GM18870 (cell line): ENCODE measurements around the gene CFAP46.
"Not testable (repeated sequence)": the region's sequence is repeated elsewhere in the genome, so short reads cannot be mapped to it uniquely, and the experiment has no call there.

ENCODE experiments used
- ATAC-seq: cut with Tn5 transposase; IDR thresholded peaks from one replicate; pipeline ENCODE4 v1.9.1; 2021; ENCODE audit warnings: moderate library complexity; ENCODE audit not compliant: unreplicated experiment

Gene CFAP46

DNA sequence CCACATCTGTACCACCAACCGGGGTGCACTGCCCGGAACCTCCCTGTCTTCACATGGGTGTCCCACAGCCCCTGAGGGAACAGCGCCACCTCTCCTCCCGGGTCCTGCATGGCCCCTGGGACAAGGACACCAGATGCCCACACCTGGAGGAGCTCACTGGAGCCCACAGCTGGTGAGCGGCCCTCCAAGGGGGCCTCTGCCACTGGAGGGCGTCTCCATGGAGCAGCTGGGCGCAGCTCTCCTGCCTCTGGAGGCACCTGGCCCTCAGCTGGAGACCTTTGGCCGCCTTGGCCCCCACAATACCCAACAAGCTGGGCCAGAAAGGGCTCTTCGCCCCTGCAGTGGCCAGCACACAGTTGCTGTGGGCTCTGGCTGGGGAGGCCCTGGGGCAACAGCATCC, 149.2 kb downstream of the CFAP46 start:
- no peak for ATAC-seq

DNA sequence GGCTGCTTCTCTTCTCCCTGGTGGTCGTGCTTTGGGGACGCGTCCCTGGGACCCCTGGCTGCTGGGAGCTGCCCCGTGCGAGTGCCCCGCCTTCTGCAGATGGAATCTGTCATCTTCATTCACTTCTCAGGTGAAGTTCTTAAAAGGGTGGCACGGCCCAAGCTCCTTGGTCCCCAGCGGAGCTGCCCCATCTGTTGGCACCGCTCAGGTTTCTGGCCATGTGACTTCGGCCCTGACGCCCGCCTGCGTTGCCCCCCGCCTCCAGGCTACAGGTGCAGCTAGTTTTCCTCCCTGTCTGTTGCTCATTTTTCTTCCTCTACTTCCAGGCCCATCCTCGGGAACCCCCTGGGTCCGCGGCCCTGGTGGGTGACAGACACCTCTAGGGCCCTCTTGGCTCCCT, 149.6 kb downstream of the CFAP46 start:
- ATAC-seq, result no peak

DNA sequence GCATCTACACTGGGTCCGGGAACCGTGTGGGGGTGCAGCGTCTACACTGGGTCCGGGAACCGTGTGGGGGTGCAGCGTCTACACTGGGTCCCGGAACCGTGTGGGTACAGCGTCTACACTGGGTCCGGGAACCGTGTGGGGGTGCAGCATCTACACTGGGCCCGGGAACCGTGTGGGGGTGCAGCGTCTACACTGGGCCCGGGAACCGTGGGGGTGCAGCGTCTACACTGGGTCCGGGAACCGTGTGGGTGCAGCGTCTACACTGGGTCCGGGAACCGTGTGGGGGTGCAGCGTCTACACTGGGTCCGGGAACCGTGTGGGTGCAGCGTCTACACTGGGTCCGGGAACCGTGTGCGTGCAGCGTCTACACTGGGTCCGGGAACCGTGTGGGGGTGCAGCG, 150.3 kb downstream of the CFAP46 start:
- ATAC-seq, result not testable (repeated sequence)

DNA sequence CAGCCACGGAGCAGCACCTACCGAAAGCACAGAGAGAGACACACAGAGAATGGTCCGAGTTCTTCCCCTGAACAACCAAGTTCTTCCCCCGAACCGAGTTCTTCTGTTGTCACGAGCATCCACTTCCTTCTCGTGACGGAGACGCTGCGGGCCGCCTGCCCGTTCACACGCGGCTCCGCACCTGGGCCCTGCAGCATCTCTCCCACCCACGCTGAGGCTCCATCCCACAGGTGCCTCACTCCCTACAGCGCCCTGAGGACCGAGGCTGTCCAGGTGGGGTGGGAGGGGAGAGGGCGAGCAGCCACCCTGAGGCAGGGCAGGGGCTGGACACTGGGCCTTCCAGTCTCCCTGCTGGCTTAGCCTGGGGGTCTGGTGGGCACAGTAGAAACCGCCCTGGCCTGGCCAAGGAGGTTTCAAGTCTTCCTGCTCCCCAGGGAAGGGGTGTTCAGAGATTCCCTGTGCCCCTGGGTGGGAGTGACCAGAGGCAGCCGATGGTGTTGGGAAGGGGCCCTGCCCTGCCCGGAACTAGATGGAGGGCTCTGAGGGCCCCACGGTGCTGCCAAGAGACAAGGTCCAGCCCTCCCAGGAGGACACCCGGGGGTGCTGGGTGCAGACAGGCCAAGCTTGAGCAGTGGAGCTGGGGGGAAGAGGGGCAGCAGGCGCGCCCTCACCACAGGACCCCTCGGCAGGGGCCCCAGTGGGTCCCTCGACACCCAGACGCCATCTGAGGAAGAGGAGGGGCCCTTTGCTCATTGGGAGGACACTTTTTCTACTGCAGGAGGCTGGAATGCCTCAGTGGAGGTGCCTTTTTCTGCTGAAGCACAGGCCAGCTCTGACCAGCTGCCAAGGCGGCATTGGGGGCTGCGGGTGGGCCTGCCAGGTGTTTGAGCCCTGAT, 151.2 kb downstream of the CFAP46 start:
- no peak for ATAC-seq

DNA sequence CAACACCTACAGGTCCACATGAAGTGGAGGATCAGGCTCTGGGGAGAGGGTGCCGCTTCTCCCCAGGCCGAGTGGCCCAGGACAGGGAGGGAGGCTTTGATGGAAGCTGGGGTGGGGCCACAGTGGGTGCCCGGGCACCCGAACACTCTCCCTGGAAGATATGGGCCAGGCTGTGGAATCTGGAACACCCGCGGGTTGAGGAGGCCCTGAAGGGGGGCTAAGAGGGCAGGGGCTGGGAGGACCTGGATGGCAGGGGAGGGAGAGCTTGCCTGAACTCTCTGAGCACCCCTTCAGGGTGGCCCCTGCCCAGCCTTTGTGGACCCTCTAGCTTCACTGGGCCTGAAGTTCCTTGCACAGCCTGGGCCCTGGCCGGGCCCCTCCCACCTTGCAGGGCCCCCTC, 151.9 kb downstream of the CFAP46 start:
- ATAC-seq, result no peak

DNA sequence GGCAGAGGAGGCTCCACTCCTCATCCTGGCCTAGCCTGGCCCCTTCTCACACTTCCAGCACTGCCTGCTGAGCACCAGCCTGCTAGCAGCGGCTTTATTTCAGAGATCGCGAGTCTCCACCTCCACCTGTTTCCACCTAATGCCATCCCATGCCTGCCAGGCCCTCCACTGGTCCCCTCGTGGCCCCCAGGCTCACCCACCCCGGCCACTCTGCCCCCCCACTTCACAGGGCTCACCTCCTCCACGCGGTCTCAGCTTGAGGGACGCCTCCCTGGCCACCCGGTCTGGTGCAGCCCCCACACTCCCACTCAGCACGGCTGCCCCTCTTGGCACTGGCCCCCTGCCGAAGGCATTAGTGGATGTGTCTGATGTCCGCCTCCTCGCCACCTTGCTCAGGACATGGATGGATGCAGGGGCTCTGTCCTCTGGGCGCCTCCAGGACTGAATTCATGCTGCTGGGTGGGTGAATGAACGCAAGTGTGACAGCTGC, 152.7 kb downstream of the CFAP46 start:
- ATAC-seq, result no peak

DNA sequence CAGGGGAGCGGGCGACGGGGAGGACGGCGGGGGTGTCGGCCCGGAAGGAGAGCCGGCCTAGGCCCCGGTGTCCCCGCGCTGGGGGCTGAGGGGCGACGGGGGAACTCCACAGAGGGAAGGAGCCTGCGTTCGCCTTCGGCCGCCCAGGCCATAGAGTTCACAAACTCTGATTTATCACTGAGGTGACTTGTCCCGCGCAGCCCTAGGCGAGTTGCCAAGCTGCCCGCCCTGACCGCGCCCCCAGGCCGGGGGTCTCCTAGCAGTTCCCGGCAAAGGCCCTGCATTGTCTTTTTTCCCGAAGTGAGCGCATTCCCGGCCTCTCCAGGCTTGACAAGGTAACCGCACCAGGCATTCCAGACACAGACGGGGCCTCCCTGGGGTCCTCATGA, 153.5 kb downstream of the CFAP46 start:
- no peak for ATAC-seq

DNA sequence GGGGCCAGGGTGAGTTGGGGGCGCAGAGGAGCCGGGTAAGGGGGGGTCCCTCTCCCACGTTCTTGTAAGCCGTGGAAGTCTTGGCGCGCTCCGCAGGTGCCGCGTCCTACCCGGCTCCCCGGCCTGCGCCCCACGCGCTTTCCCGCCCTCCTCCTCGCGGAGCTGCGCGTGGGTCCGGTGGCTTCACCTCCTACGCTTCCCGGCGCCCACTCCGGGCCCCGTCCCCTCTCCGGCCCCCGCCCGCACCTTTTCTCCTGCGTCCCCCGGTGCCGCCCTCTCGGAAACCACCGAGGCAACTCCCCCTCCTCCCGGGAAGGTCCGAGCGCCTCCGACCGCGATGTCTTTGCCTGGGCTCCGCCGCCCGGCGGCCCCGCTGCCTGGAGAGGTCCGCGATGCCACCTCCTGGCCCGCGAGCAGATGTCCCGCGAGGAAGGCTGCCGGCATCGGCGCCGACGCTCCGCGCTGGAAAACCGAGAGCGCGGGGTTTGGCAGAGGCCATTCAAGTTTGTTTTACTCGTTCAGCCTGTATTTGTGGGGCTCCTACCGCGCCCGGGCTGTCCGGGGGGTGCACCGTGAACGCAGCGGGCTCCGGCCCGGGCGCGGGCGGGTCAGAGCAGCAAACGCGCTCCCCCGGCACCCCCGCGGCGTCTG, 154.1 kb downstream of the CFAP46 start:
- no peak for ATAC-seq

DNA sequence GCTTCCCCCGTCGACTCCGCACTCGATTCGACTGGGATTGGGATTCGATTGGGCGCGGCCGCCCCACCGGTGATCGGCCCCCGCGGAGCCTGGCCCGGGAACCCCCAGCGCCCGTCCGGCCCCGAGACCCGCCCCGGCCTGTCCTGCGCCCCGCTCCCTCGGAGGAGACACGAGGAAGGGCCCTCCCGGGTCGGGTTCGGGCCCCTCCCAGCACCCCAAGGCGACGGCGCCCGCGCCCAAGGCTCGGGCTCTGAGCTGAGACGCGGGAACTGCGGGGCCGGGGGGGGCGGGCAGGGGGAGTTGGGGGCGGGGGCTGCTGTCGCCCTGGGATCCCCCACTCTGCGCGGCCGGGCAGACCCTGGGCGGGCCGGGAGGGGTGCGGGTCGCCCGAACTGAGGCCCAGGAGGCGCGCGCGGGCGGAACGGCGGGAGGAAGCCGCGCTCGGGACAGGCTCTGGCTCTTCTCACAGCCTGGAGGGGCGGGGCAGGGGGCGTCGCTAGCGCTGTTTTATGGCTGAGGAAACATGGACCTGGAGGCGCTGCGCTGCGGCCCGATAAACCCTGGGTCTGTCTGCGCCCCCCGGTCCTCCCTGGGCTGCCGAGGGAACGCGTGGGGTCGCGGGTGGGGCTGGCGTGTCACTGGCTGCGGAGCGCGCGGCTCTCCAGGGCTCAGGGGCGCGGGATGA, 154.7 kb downstream of the CFAP46 start:
- ATAC-seq, result no peak

DNA sequence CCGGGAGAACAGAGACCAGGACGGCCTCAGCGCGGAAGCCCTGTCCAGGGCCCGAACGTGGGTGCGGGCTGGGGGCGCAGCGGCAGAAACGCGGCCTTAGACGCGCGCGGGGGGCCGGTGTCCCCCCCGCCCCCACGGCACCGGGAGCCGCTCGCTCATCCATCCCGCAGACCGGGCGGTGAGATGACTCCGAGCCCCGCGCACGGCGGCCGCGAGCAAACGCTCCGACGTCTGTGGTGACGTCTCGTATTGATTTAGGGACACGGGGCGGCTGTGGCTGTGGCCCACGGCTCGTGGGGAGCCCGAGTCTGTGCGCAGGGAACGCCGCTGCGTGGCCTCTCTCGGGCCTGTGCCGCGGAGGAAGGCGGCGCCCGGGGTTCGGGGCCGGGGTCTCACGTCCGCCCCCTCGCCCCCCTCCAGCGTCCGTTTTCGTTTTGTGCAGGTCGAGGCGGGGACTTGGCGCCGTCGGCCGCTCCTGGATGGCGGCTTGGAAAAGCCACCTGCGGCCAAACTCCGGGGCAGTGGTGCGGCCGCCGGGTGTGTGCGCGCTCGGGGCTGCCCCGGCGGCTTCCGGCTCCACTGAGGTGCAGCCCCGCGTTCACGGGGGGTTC, 155.4 kb downstream of the CFAP46 start:
- ATAC-seq, result no peak

DNA sequence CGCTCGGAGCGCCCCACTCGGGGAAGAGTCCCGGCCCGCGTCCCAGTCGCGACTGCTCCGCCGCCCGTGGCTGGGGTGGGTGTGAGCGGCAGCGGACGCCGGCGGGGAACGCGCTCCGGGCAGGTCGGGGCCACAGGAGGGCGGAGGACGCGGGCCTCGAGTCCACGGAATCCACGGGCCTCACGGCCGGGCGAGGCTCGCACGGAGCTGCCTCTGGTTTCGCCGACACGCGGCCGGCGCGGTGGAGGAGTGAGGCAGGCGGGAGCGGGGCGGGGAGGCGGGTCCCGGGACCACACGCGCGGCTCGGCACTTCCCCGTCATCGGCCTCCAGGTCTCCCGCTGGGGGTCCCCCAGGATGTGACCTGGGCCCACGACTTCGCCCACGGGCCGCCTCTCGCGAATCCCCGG, 155.9 kb downstream of the CFAP46 start:
- ATAC-seq, result no peak

DNA sequence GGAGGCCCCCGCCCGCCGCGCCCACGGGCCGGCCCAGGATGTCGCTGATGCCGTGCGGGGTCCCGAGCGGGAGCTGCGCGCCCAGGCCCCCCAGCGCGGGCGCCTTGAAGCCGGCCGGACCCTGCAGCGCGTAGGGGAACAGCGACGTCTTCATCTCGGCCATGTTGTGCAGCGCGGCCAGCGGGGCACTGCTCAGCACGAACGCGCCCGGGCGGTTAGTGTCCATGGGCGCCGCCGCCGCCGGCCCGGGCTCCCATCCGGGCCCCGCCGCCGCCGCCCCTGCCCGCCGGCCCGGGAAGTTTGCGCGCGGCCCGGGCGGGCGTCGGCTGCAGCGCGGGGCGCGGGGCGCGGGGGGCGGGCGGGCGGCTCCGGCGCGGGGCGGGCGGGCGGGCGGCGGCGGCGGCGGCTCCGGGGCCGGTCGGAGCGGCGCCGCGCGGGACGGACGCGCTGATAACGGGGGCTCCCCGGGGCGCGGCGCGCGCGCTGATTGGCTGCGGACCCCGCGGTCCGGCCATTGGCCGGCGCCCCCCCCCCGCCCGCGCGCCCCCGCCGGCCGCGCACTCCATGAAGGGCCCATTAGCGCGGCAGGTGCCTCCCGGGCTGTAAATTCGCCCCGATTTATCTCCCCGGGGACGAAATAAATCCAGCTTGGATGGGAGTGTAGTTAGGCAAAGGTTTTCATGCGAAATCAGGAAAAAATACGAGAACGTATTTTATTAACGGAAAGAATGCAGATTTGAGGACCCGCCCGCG, 156.5 kb downstream of the CFAP46 start, which contains the start of gene NKX6-2:
TSS of gene NKX6-2 (minus strand) at position 425 of the 753 bp plus-strand sequence. CDS start at position 226, 199 bp downstream.
- no peak for ATAC-seq

DNA sequence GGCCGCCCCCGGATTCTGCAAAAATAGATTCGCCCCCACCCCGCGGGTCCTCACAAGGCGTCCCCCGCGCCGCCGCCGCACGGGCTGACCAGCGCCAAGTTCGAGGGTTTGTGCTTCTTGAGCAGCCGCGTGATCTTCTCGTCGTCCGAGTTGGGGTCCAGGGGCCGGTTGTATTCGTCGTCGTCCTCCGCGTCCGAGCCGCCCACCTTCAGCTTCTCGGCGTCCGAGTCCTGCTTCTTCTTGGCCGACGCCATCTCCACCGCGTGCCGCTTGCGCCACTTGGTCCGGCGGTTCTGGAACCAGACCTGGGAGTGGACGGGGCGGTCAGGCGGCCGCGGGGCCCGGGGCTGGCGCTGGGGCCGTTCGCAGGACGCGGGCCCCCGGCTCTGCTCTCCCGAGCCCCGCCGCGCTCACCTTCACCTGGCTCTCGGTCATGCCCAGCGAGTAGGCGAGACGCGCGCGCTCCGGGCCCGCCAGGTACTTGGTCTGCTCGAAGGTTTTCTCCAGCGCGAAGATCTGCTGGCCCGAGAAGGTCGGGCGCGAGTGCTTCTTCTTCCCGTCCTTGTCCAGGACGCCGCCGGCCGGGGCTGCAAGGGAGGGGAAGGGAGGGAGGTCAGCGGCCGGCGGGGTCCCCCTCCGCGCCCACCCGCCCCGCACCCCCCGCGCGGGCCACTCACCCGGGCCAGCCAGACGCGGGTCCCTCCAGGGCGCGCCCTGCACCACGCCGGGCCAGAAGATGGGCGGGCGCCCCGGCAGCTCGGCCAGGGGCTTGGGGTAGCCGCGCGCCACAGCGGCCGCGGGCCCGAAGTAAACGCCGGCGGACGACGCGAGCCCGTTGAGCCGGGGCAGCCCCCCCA, 157.3 kb downstream of the CFAP46 start:
- ATAC-seq, result no peak

DNA sequence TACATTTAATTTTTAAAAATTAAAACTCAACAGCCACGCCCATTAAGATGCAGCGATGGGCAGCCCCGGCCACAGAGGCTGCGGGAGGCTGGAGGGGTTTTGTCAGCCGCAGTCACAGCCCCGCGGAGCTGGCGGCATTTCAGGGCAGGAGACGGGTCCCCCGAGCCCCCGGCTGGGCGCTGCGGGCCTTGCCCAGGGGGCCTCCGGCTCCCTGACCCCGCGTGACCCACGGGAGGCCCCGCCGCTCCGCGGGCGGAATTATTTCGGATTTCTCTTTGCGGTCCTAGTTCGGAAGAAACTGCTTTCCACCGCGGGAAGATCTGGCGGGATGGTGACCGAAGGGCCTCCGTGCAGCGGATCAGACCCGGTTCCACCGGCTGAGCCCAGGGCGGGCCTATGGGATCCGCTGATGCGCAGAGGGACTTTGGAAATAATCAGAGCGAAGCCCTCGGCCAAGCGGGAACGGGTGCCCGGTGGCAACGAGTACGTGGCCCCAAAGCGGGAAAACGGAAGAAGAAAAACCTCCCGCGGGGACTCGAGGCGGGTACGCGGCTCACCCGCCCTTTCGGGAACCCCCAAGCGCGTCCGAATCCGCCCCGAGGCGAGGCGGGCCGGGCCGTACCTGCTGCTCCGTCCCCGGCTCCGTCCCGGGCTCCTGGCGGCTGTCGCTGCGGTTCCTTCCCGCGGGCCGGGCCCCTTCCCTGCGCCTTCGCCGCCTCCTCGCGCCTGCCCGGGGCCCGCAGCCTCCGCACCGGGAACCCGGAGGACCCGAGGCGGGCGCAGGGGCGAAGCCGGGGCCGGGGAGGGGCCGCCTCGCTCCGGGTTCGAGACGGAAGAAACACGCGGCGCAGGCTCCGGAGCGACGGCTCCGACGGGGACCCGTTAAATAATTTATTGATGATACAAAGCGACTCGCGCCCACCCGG, 158.2 kb downstream of the CFAP46 start:
- ATAC-seq, result no peak

DNA sequence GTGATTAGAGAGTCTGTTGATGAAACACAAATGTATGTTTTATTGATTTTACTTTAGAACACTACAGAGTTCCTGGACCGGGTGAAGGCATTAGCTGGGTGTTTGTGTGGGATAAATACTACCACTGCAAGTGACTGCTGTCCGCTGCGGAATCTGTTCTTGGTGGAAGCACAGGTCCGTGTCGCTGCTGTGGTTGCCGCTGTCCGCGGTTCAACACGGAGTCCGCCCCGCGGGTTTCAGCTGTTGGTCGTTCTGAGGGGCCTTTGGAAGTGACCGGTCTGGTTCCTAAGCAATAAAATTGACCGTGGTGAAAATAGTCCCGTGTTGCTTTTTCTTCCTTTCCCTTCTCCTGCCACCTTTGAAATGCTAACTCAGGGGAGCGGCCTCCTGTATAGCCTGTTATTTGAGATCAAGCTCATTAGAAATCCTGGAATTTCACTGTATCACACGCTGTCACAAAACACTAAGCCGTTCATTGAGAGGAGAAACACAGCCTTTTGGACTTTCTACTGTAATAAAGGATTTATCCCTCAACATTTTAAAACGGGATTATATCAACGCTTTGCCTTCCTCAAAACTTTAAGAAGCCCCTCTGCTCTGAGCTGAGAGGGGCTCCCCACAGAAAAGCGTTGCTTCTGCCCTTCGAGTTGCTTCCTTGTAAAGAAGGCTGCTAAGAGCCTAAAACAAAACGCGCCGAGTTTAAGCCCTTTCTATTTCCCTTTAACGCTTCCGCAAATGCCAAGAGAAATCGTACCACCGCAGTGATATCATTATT, 159.0 kb downstream of the CFAP46 start:
- ATAC-seq, result no peak

DNA sequence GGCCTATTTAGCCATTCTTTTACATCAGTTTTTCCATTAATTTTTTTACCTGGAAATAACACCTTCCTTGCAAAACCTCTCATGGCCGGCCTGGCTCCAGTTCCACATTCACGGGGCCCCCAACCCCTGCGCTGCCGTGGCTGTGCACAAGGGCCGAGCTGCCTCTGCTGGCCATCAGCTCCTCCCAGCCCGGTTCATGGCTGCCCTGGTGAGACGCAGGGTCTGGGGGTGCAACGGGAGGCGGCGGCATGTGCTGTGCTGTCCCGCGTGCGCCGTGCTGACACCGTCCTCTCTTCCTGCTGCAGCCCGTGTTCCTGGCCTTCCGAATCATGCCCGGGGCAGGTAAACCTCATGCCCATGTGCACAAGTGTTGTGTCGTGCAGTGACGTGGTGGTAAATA, 160.8 kb downstream of the CFAP46 start:
- no peak for ATAC-seq

DNA sequence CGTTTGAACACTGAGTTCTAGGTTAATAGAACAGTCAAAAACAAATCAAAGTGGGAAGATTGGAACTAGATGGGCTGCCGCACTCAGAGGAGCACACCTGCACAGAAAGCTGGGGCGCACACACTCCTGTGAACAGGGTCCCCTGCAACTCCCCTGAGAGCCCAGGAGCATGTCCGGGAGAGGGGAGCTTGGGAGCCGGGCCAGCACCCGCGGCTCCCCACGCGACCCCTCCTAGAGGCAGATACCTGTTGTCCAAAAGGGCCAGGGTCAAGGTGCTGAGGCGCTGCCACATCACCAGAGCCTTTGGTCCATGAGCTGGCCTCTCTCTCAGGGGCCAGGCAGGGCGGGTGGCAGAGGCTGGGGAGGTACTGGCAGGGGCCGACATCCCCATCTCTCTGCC, 162.0 kb downstream of the CFAP46 start:
- ATAC-seq, result no peak
